Superior temporal gyrus (tissue), 1 donor: ENCODE data around the gene ARHGAP21.
"Not testable (repeated sequence)": the region's sequence is repeated elsewhere in the genome, so short reads cannot be mapped to it uniquely, and the experiment has no call there.

Source experiments
- DNase-seq: peaks from one replicate; pipeline ENCODE4 v3.0.0-alpha.2; 2016; ENCODE audit errors: extremely low spot score

The ARHGAP21 gene

DNA sequence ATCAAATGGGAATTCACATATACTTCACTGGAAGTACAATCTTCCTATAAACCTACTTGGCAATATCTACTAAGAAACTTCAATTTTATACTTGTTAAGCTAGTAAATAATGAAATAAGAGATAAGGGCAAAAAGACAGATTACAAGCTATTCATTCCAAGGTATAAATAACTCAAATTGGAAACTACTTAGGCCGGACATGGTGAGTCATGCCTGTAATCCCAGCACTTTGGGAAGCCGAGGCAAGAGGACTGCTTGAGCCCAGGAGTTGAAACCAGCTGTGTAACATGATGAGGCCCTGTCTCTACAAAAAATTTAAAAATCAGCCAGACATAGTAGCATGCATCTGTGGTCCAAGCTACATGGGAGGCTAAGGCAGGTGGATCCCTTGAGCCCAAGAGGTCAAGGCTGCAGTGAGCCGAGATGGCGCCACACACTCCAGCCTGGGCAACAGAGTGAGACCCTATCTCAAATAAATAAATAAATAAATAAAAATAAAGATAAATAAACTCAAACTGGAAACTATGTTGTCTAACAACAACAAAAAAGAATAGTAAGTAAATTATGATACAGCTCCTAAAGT, 37.6 kb downstream of the ARHGAP21 start:
- no peak for DNase-seq

DNA sequence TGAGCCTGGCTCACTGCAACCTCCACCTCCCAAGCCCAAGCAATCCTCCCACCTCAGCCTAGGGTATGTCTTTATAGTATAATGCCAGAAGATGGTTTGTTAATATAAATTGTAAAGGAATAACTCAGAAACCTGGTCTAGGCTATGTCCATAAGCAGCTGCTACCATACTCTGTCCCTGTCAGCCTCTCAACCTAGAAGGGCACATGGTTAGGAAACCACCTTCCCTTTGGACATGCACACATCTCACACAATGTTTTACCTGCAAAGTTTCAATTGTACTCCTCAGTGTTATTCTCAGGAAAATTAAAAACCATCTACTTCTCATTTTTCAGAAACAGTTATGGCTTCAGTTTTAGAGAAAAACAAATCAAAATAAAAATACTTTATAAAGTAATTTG, 40.1 kb downstream of the ARHGAP21 start:
- no peak for DNase-seq

DNA sequence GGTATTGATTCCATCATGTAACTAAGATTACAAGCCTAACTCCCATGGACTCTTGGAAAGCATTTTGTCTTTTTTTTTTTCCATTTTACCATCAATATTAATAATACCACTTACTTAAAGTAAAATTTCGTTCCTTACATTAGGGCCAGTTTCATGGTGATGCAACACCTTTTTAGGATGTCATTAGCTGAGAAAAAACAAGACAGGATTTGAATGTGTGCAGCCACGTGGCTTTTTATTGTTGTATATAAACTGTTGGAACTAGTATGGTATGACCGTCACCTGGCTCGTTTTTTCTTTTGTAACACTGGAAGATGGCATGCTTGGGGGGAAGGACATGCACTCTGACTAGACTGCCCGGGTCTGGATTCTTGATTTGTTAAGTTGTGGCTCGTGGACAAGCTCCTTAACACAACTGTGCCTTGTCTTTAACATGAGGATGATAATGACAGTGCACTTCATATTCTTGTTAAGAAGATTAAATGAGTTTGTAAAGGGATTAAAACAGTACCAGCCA, 42.1 kb downstream of the ARHGAP21 start:
- DNase-seq, result no peak

DNA sequence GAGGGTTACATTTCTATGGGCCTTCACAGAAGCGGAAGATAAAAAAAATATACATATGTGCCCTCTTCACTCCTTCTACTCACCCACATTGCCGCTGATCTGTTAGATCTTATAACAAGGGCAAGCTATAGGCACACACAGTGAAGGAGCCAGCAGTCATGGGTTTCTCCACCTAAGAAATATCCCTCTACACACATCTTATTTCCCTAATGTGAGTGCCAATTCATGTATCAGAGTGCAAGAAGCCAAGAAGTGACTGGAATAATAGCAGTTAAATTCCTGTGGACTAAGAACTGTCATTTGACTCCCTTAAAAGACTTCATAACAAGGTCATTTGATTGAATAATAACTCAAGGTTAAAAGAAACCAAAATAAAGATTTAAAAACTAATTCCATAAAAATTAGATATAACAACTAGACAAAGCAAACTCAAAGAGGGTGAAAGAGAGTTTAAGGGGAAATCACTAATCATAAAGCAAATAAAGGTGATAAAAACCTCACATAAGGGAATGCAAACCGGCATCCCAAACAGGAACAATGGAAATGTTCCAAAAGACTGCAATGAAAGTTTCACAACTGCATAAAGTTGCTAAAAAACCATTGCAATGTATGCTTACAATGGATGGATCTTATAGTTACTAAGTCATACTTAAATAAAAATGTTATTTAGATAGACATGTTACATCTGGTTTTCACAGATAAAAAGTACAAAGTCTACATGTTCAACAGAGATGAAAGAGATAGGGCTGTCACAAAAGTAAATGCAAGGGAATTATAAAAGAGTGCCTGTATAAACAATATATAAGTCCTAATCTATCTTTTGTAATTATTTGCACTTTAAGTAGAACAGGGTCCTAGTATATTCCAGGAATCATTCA, 42.8 kb downstream of the ARHGAP21 start:
- DNase-seq, result no peak

DNA sequence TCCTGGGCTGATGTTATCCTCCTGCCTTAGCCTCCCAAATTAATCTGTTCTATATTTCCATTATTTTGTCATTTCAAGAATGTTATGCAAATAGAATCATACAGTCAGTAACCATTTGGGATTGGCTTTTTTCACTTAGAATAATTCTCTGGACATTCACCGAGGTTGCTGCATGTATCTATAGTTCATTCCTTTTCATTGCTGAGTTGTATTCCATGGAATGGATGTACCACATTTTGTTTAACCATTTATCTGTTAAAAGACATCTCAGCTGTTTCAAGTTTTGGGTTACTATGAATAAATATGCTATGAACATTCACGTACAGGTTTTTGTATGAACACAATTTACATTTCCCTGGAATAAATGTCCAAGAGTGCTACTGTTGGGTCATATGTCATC, 44.9 kb downstream of the ARHGAP21 start:
- no peak for DNase-seq

DNA sequence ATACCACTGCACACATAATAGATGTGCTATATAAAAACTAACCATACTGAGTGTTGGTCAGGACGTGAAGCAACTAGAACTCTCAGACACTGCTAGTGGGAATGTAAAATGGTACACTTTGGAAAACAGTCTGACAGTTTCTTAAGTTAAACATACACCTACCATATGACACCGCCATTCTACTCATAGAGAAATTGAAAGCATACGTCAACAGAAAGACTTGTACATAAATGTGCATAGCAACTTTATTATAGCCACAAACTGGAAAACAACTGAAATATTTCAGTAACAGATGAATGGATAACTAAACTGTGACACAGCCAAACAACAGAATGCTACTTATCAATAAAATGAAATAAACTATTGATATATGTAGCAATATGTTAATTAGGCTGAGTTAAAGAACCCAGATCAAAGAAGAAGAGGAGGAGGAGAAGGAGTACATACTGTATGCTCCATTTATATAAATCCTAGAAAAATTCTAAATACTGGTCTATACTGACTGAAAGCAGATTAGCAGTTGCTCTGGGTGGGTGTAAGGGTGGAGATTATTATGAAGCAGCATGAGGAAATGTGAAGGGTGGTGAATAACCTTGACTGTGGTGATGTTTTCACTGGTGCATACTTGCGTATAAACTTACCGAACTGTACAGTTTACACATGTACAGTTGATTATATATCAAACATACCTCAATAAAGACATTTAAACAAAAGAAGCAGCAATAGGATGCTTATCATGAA, 48.6 kb downstream of the ARHGAP21 start:
- DNase-seq, result no peak

DNA sequence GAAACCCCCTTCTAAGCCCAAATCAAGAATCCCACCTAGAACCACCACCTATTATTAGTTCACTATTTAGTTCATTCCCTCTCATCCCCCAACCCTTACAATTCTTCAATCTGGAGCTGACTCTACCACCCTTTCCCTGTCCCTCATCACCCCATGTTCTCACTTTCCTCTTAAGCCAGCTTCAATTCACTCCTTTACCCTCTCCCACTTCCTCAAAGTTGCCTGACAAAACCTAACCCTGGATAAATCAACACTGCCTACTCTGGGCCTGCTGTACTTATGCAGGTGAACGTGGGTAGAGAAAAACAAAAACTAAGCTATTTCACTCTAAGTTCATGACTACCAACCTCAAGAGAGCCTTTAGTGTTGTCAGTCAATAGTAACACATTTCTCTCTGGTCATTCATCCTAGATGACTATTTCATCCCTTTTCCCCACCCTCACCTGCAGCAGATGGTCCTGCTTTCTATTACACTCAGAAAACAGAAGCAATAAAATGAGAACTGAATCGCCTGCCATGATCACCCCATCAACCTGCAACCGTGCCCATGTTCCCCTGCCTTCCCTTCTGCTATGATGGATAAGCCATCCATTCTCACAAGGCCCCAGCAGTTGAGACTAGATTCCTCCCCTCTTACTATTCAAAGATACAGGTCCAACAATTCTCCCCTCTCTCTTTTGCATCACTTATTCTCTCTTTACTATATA, 52.6 kb downstream of the ARHGAP21 start:
- no peak for DNase-seq

DNA sequence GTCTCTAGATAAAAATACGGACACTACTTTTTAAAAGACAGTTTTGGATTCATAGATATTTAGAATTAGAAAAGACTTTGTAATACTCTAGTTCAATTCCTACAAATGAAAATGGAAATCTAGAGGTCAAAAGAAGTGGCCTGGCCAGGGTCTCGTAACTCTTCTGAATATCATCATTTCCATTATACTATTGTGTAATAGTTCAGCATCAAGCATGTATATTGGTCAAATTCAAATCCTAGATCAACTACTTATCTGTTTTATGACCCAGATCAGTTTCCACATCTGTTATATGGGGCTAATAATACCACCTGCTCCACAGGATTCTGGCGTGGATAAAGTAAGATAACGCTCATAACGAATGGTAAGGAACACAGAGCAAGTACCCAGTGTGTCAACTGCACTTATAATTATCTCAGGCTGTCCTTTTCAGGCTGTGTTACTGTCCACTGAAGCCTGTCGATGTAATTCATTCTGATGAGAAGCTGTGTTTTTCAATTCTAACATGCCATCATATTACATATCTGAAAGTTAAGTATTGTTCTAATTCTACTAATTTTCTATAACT, 54.3 kb downstream of the ARHGAP21 start:
- DNase-seq, result no peak

DNA sequence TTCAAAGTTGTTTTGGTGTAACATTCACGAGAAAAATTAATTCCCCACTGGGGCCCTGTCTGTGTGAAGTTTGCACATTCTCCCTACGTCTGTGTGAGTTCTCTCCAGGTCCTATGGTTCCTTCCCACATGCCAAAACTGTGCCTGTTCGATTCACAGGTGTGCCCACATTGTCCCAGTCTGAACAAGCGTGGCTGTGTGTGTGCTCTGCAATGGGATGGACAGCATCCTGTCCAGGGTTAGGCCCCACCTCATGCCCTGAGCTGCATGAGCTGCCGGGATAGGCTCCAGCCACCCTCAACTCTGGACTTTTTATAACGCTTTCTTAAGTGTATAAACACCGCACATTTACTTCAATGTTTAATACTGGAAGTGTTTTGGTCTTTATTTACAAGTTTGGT, 55.4 kb downstream of the ARHGAP21 start:
- no peak for DNase-seq

DNA sequence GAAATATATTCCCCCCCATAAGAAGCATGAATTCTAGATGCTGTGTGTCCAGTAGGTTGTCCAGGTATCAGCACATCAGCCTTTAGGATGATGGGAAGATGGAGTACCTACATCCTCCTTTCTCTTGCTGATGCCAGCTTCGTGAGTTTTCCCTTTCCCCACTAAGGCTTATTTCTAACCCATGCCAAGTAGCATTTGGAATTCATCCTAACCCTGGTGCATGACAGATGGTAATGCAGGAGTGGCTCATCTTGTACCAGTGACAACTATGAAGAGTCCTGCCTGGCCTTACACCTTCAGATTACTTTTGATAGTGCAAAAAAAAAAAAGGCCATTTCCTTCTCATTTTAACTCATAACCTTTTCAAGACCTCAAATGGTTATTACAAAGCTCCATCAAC, 58.7 kb downstream of the ARHGAP21 start:
- peak; percentile 64 for DNase-seq

DNA sequence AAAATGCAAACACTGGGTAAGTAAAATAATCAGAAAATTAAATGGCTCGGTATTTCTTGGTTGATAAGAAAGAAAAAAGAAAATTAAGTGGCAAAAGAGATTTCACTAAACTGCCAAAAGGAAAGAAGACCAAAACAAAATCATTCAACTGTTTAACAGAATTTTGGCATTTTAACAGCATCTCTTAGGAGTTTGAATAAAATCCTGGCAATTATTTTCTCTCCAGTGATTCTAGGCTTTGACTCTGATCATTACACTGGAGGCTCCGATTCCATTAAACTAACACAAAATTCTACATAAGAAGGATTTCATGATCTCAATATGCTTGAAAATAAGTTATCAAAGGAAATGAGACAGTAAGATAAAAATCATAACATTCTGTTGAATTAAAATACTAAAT, 62.3 kb downstream of the ARHGAP21 start:
- DNase-seq, result no peak

DNA sequence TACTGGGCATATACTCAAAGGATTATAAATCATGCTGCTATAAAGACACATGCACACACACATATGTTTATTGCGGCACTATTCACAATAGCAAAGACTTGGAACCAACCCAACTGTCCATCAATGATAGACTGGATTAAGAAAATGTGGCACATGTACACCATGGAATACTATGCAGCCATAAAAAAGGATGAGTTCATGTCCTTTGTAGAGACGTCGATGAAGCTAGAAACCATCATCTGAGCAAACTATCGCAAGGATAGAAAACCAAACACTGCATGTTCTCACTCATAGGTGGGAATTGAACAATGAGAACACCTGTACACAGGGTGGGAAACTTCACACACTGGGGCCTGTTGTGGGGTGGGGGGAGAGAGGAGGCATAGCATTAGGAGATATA, 65.4 kb downstream of the ARHGAP21 start:
- DNase-seq, result not testable (repeated sequence)

DNA sequence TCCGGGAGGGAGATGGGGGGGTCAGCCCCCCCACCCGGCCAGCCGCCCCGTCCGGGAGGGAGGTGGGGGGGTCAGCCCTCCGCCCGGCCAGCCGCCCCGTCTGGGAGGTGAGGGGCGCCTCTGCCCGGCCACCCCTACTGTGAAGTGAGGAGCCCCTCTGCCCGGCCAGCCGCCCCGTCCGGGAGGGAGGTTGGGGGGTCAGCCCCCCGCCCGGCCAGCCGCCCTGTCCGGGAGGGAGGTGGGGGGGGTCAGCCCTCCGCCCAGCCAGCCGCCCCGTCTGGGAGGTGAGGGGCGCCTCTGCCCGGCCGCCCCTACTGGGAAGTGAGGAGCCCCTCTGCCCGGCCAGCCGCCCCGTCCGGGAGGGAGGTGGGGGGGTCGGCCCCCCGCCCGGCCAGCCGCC, 67.4 kb downstream of the ARHGAP21 start:
- DNase-seq, result not testable (repeated sequence)

DNA sequence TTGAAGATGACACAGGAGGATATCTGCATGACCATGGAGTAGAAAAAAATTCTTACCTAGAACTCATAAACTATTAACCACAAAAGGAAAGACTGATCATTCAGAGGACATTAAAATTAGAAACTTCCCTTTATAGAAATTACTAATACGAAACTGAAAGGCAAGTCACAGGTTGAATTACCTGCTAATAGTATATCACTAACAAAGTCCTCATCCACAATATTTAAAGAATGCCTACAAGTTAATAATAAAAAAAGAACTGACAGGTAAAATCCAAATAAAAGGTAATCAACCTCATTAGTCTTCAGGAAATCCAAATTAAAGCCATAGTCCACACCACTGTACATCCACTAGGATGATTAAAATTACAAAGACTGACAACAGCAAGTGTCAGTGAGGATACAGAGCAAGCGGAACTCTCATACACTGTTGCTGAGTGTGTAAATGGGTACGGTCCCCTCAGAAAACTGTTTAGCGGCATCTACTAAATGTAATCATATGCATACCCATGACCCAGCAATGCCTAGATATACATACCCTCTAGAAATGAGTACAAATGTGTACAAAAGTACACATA, 71.2 kb downstream of the ARHGAP21 start:
- no peak for DNase-seq

DNA sequence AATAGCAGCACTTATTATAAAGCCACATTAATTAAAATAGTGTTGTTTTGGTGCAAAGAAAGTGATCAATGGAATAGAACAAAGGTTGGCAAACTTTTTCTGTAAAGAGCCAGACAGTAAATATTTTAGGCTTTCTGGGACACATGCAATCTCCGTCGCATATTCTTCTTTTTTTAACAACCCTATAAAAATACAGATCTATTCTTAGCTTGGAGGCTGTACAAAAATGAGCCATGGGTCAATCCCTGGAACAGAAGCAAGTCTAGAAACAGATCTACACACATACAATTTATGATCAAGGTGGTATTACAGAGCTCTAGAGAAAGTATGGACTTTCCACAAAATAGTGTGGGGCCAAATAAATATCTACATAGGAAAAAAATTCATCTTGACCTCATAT, 71.8 kb downstream of the ARHGAP21 start:
- no peak for DNase-seq

DNA sequence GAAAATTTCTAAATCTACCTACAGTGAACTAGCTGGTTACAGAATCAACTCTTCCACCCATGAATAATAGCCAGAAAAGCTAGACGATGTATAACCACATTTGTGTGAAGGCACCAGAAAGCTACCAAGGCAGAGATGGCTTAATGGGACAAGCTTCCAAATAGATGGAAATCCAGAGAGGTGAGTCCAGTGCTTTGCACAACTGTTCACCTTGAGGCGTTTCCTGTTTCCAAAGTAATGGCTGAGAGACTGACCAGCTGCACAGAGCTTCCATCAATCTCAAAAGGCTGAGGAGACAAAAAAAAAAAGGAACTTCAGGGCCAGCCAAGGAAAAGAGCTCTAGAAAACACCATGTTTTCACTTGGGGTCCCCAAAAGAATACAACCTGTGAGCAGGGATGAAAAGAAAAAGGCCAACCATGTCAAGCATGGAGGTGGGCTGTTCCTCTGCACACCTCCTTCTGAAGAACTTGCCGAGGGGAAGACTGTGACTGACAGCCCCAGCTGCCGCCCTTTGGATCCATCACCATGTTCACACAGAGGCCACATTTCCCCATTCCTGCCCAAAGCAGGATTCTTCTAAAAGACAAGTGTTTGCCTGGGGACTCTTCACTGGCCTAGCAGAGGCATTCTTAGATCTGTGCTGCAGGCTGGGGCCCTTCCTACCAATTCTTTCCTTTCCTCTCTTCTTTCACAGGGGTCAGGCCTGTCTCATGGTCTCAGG, 72.9 kb downstream of the ARHGAP21 start:
- no peak for DNase-seq

DNA sequence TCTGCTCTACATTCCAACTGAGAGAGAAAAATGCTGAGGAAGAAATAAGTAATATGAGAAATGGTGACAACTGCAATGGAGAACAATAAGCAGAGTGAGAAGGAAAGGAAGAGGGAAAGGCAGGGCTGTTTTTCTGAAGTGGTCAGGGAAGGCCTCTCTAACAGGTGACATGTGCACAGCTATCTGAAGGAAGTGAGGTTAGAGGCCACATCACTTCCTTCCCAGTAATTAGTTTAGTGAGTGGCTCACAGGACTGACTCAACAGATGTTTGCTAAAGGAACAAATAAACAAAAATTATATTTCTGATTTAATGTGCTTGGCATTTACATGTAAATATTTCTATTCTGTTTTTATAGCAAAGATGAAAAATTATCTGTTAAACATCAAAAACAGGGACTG, 77.9 kb downstream of the ARHGAP21 start:
- DNase-seq, result no peak

DNA sequence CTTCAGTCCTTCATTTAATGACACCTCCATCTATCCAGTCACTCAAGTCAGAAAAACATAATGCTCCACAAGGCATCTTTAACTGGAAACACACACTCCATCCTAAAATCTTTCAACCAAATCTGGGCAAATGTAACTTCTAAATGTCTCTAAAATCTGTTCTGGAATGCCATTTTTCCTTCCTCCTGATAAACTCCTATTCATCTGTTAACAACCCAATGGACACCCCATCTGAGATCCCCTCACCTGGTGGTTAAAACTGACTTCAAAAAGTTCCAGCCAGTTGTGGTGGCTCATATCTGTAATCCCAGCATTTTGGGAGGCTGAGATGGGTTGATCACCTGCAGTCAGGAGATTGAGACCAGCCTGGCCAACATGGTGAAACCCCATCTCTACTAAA, 78.7 kb downstream of the ARHGAP21 start:
- DNase-seq, result no peak

DNA sequence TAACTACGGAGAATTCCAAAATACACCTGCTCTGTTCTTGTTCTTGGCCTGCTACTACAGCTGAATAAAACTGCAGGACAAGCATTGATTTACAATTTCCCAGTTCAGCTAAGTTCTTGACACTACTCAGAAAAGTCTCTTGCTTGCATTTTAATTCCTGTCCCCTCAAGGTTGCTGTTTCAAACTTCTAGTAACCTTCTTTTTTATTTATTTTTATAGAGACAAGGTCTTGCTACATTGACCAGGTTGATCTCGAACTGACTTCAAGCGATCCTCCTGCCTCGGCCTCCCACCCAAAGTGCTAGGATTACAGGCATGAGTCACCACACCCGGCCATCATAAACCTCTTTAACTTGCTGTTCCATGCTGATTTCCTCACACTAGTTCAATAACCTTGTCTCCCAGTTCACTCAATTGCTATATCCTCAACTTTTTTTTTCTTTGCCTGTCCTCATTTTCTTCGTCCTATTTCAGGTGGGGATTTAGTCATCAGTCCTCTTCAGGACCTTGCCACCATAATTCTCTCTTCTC, 79.9 kb downstream of the ARHGAP21 start:
- DNase-seq, result no peak
